Stimulated activated memory B cell treated with anti-CD40 and anti-IgM and Interleukin-4, amounts not matched to agents 10 μg/mL and 1 μg/mL and 100 μg/mL, for 72 hours (primary cell): ENCODE measurements around the gene ASB17.
"Not testable (repeated sequence)": the region's sequence is repeated elsewhere in the genome, so short reads cannot be mapped to it uniquely, and the experiment has no call there.

ENCODE experiments used
- ATAC-seq: fragments of 150-1000 bp; cut with Tn5 transposase; 2 replicates; pipeline ENCODE4 v1.10.0; 2021
- H3K27ac Mint-ChIP-seq: one replicate; pipeline ENCODE4 v1.8.0; 2022; ENCODE audit warnings: mild to moderate bottlenecking, mixed read lengths
- H3K27me3 Mint-ChIP-seq: one replicate; pipeline ENCODE4 v1.8.0; 2022; ENCODE audit warnings: mixed read lengths
- H3K36me3 Mint-ChIP-seq: one replicate; pipeline ENCODE4 v1.8.0; 2022; ENCODE audit warnings: mixed read lengths
- H3K4me1 Mint-ChIP-seq: one replicate; pipeline ENCODE4 v1.8.0; 2022; ENCODE audit warnings: mixed read lengths
- H3K4me3 Mint-ChIP-seq: one replicate; pipeline ENCODE4 v1.8.0; 2022; ENCODE audit warnings: mild to moderate bottlenecking, moderate library complexity, mixed read lengths
- H3K9me3 Mint-ChIP-seq: one replicate; pipeline ENCODE4 v1.8.0; 2022; ENCODE audit warnings: mixed read lengths

ASB17 gene, protein sequence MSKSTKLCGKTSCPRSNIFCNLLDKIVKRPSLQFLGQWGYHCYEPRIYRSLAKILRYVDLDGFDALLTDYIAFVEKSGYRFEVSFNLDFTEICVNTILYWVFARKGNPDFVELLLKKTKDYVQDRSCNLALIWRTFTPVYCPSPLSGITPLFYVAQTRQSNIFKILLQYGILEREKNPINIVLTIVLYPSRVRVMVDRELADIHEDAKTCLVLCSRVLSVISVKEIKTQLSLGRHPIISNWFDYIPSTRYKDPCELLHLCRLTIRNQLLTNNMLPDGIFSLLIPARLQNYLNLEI

DNA sequence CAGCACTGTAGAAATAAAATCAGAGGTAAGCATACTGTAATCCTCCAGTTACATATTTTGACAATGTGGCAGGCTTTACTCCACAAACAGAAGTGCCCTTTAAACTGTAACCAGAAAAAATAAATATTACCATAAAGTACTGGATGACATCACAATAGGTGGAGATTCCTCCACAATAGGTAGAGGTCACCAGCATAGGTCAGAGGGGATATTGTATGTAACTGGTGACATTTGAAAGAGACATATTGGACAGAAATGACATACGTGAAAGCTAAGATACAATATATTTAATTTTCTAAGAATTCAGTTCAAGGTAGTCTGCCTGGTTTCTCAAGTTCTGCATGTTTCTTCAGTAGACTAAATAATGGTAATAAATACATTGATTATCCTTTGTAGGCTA is at the start of gene ASB17:
Gene ASB17 (minus strand): TSS at position 101 of the 400 bp plus-strand sequence. CDS start 113 bp downstream, outside the sequence.
- H3K36me3 Mint-ChIP-seq: no peaks in the 10 kb centered on the region
- no peak for ATAC-seq
- no peaks in the 10 kb centered on the region for H3K4me1 Mint-ChIP-seq
- no peak within 1 kb of the TSS for H3K4me3 Mint-ChIP-seq
- H3K27ac Mint-ChIP-seq: no peak within 1 kb of the TSS
- peaks cover 16% of the 10 kb centered on the region for H3K27me3 Mint-ChIP-seq
- no peaks in the 10 kb centered on the region for H3K9me3 Mint-ChIP-seq

DNA sequence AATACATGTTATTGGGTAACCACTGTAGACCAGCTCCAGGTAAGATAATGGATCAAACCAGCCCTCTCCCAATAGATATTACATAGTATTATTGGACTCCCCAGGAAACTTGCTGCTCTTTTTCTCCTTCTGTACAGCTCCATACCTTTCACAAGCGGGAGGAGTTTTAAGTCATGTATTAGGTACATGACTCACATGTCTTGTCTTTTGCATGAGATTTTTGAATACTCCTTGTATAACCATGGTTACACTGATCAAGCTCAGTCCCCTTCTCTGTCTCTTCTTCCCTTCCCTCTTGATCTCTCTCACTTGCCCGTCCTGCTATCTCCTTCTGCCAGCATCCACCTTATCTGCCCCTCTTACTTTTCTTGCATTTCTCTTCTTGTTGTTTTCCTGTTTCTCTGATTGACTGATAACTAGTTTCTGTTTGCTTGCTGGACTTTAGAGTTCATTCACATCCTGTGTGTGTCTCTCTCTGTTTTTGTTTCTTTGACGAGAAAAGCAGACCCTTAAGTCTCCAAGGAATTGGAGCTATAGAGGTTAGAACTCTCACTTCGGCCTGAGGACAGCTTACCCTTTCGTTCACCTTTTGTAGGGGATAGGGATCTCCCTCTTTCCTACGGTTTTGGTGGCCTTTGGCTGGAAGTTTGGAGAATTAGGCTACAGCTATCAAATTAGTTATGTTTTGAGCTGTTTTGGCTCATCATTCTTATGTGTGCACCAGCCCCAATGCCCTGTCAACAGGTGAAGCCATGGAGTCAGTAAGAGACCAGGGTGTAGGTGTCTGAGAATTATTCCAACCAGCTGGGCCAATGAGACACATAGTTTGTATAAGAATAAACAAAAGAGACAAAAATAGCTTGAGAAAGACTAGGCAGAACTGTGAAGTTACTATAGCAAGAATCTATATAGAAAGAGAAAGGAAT is 49.0 kb upstream of the ASB17 start:
- H3K4me3 Mint-ChIP-seq: no peak overlapping the region
- no peak overlapping the region for H3K27ac Mint-ChIP-seq
- H3K4me1 Mint-ChIP-seq: no peaks in the 10 kb centered on the region
- H3K27me3 Mint-ChIP-seq: peaks cover 17% of the 10 kb centered on the region
- peaks cover 8% of the 10 kb centered on the region for H3K9me3 Mint-ChIP-seq
- peaks cover 8% of the 10 kb centered on the region for H3K36me3 Mint-ChIP-seq
- ATAC-seq: no peak

DNA sequence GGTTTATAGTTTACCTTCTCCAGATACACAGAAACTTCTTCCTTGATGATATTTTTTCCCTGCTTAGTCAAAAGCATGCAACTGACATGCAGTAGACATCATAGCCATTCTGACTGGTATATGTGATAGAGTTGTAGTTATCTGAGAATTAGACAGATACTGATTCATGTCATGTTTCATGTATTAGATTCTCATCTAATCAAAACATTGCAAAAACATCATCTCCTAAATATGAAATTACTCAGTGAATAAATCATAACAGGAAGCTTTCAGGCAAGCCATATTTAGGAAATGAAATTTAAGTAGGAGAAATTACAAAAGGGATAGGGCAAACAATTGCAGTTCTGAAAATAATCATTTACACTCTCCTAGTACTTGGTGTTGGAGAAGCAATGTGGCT is 38.4 kb upstream of the ASB17 start:
- H3K4me3 Mint-ChIP-seq: no peak overlapping the region
- ATAC-seq: no peak
- no peaks in the 10 kb centered on the region for H3K27me3 Mint-ChIP-seq
- H3K9me3 Mint-ChIP-seq: peaks cover 3% of the 10 kb centered on the region
- H3K27ac Mint-ChIP-seq: no peak overlapping the region
- H3K36me3 Mint-ChIP-seq: no peaks in the 10 kb centered on the region
- H3K4me1 Mint-ChIP-seq: no peaks in the 10 kb centered on the region

DNA sequence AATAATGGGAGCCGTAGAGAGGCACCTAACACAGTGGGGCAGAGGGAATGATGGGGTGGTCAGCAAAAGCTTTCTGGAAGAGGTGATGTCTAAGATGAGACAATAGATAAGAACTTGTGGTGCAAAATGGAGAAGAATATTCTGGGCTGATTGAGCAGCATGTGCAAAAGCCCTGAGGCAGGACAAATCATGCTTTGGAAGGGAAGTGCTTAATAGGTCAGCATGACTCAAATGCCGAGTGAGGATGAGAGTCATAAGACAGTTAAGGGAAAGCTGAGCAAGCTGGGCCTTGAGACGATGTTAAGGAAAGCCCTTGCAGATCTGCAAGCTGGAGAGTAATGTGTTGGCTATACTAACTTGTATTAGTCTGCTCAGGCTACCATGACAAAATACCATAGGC is 37.3 kb upstream of the ASB17 start:
- Mint-ChIP-seq H3K27me3 (no peaks in the 10 kb centered on the region), H3K27ac (no peak overlapping the region), H3K4me1 (no peaks in the 10 kb centered on the region), H3K4me3 (no peak overlapping the region), H3K36me3 (no peaks in the 10 kb centered on the region), H3K9me3 (peaks cover 3% of the 10 kb centered on the region)
- ATAC-seq: no peak

DNA sequence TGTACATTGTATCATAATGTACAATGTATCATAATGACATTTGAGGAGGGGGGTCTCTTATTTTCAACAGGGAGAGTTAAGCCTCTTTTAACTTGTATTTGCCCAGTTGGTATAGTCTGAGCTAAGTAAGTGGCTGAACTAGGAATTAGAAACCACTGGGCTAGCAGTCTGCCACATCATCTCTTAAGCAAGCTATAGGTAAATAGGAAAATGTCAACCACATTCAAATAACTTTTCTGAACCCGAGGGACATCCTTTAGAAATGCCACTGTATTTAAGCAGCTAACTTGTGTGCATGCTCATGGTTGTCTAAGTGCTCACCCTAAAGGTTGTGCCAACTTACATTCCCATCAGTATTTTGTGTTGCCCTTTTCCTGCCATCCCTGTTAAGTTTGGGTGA is 35.5 kb upstream of the ASB17 start:
- no peak for ATAC-seq
- Mint-ChIP-seq H3K27ac (no peak overlapping the region), H3K9me3 (peaks cover 3% of the 10 kb centered on the region), H3K4me3 (no peak overlapping the region), H3K4me1 (no peaks in the 10 kb centered on the region), H3K36me3 (no peaks in the 10 kb centered on the region), H3K27me3 (no peaks in the 10 kb centered on the region)

DNA sequence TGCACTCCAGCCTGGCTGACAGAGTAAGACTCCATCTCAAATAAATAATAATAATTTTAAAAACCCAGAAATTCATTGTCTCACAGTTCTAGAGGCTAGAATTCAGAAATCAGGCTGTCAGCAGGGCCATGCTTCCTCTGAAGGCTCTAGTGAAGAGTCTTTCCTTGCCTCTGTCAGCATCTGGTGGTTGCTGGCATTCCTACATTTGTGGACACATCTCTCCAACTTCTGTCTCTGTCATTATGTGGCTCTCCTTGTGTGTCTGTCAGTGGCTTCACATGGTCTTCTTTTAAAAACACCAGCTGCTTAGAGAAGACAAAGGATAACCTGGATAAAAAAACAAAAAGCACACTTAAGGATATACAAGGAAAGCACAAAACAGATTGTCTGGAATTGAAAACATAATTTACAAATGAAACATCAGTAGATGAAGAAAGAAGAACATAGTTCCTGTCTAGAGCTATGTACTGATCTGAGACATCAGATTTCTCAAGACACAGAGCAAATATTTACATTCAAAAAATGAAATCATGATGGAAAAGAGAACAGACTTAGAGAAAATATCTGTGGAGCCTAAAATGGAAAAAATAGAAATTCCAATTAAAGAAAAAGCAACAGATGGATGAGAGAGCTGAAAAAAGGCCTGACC is 32.7 kb upstream of the ASB17 start:
- Mint-ChIP-seq H3K9me3 (peaks cover 3% of the 10 kb centered on the region), H3K36me3 (no peaks in the 10 kb centered on the region), H3K27ac (no peak overlapping the region), H3K4me1 (no peaks in the 10 kb centered on the region), H3K4me3 (no peak overlapping the region), H3K27me3 (peaks cover 7% of the 10 kb centered on the region)
- ATAC-seq: no peak

DNA sequence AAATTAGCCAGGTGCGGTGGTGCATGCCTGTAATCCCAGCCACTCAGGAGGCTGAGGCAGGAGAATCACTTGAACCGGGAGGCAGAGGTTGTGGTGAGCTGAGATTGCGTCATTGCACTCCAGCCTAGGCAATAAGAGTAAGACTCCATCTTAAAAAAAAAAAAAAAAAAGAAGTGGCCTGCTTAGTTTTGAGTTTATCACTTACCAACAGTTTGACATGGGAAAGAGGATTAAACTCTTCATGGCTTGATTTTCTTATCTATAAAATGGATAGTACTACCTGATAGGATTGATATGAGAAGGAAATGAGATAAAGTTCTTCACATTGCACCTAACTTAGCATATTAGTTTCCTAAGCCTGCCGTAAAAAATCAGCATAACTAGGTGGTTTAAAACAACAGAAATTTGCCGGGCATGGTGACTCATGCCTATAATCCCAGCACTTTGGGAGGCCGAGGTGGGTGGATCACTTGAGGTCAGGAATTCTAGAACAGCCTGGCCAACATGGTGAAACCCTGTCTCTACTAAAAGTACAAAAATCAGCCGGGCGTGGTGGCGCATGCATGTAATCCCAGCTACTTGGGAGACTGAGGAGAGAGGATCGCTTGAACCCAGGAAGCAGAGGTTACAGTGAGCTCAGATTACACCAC is 32.0 kb upstream of the ASB17 start:
- H3K27me3 Mint-ChIP-seq, H3K4me3 Mint-ChIP-seq, H3K4me1 Mint-ChIP-seq, H3K36me3 Mint-ChIP-seq, H3K9me3 Mint-ChIP-seq, H3K27ac Mint-ChIP-seq, ATAC-seq: not testable (repeated sequence)

DNA sequence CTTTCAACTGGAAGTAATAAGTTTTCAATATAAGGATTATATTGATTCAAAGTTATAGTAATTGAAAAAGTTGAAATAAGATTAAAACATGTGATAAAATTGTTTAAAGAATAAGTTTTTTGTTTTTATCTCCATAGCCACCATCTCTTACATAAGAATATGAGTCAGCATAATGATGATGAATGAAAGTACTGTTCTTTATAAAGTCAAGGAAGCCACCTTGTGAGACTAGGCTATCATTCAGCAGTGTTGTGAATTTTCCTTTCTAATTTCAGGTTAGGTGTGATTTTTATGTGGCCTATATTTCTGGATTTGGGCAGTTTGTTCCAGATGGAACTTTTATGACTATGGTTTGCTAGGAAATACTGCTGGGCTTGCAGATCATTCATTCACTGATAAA is 22.4 kb upstream of the ASB17 start:
- Mint-ChIP-seq H3K4me1 (no peaks in the 10 kb centered on the region), H3K36me3 (no peaks in the 10 kb centered on the region), H3K27me3 (no peaks in the 10 kb centered on the region), H3K4me3 (no peak overlapping the region), H3K9me3 (no peaks in the 10 kb centered on the region), H3K27ac (no peak overlapping the region)
- ATAC-seq: no peak

DNA sequence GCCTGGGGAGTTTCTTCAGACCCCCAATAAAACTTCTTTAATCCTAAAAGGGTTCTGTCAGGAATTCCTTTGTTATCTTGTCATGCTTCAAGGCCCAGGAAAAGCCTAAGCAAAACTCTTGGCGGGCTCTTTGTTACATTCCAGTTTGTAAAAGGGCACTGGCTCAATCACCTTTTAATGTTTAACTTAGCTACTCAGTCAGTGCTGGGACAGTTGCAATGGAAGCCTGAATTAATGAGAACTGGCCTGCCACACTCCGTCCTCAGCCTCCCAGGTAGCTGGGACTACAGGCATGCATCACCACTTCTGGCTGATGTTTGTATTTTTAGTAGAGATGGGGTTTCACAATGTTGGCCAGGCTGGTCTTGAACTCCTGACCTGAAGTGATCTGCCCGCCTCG is 21.3 kb upstream of the ASB17 start:
- H3K4me1 Mint-ChIP-seq: no peaks in the 10 kb centered on the region
- H3K4me3 Mint-ChIP-seq: no peak overlapping the region
- H3K27ac Mint-ChIP-seq: no peak overlapping the region
- H3K9me3 Mint-ChIP-seq: no peaks in the 10 kb centered on the region
- no peaks in the 10 kb centered on the region for H3K36me3 Mint-ChIP-seq
- no peaks in the 10 kb centered on the region for H3K27me3 Mint-ChIP-seq
- ATAC-seq: no peak

DNA sequence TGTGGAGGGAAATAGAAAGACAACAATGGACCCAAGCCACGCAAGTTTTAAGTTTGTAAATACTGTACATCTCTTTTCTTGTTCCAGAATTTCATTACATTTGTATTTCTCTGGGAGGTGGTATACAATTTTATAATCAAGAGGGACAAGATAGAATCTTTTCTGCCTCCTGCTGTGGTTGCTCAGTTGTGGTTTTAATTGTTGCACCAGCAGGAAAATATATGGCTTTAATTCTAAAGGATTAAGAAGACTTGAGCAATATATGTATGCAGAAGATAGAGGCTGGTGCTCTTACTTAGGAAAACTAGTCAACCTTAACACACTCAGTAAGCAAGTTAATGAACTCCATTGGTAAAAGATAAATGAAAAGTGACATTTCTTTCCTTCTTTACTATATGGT is 19.8 kb upstream of the ASB17 start:
- H3K9me3 Mint-ChIP-seq: no peaks in the 10 kb centered on the region
- H3K4me1 Mint-ChIP-seq: no peaks in the 10 kb centered on the region
- no peak for ATAC-seq
- H3K4me3 Mint-ChIP-seq: no peak overlapping the region
- H3K27me3 Mint-ChIP-seq: peaks cover 2% of the 10 kb centered on the region
- no peak overlapping the region for H3K27ac Mint-ChIP-seq
- H3K36me3 Mint-ChIP-seq: no peaks in the 10 kb centered on the region

DNA sequence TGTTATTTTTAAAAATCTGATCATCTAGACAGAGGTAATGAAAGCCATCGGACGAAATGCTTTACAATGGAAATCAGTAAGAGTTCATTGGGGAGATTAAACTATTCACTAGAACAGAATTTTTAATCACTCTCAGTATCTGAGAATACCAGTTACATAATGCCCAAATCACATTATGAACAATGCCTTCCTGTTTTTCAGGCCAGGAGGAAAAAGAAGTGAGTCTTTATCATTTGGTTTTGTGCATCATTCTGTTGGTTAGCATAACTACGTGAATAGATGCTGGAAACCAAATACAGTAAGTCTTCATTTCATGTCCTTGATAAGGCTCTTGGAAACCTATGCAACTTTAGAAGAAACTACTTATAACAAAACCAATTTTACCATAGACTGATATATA is 18.0 kb upstream of the ASB17 start:
- H3K4me1 Mint-ChIP-seq: no peaks in the 10 kb centered on the region
- ATAC-seq: no peak
- no peaks in the 10 kb centered on the region for H3K36me3 Mint-ChIP-seq
- peaks cover 11% of the 10 kb centered on the region for H3K9me3 Mint-ChIP-seq
- H3K27me3 Mint-ChIP-seq: peaks cover 9% of the 10 kb centered on the region
- H3K4me3 Mint-ChIP-seq: no peak overlapping the region
- H3K27ac Mint-ChIP-seq: no peak overlapping the region

DNA sequence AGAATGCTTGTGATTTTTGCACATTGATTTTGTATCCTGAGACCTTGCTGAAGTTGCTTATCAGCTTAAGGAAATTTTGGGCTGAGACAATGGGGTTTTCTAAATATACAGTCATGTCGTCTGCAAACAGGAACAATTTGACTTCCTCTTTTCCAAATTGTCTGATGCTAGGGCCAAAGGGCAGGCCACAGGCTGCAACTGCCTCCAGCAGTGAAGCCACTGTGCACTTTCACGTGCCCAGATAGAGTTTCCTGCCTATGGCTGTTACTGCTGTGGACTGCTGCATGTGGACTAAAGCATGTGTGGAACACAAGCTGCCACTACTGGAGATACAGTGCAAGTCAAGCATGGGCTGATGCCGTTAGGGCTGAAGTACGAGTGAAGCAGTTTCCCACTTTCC is 10.8 kb upstream of the ASB17 start:
- H3K27me3 Mint-ChIP-seq, H3K4me3 Mint-ChIP-seq, H3K4me1 Mint-ChIP-seq, ATAC-seq, H3K36me3 Mint-ChIP-seq, H3K27ac Mint-ChIP-seq: not testable (repeated sequence)
- H3K9me3 Mint-ChIP-seq: peaks cover 20% of the 10 kb centered on the region

DNA sequence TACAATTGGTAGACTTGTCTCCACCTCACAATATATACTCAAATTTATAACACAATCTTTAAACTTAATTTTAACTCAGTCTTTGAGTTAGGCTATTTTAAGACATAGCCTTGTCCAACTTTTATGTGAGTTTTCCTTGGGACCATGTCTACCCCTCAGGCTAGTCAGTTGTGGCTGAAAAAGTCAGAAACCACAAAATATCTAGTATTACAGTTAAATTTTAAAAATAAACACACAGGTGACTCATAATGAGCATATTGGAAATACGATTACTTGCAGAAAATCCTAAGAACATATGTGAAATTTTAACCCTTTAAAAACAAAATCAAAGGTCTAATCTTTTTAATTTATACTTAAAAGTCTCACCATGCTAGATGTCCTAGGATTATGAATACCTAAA is 4.8 kb upstream of the ASB17 start:
- H3K4me3 Mint-ChIP-seq: no peak overlapping the region
- H3K27ac Mint-ChIP-seq: no peak overlapping the region
- H3K4me1 Mint-ChIP-seq: no peaks in the 10 kb centered on the region
- H3K36me3 Mint-ChIP-seq: no peaks in the 10 kb centered on the region
- no peaks in the 10 kb centered on the region for H3K27me3 Mint-ChIP-seq
- no peak for ATAC-seq
- H3K9me3 Mint-ChIP-seq: peaks cover 4% of the 10 kb centered on the region

DNA sequence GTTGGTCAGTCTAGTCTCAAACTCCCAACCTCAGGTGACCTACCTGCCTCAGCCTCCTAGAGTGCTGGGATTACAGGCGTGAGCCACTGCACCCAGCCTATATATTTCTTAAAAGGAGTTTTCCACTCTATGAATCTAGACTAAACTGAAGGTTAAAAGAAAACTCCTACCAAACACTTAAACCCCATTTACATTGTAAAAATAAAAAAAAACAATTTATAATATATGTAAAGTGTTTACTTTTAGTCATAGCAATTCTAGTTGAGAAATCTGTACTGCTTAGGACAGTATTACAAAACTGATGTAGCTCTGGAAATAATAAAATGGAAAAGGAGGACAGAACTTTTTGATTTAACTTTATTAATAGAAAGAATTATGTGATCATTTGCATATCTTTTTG is 9.5 kb downstream of the ASB17 start:
- no peaks in the 10 kb centered on the region for H3K9me3 Mint-ChIP-seq
- H3K4me1 Mint-ChIP-seq: no peaks in the 10 kb centered on the region
- no peak overlapping the region for H3K27ac Mint-ChIP-seq
- no peak overlapping the region for H3K4me3 Mint-ChIP-seq
- no peak for ATAC-seq
- H3K36me3 Mint-ChIP-seq: no peaks in the 10 kb centered on the region
- peaks cover 6% of the 10 kb centered on the region for H3K27me3 Mint-ChIP-seq

DNA sequence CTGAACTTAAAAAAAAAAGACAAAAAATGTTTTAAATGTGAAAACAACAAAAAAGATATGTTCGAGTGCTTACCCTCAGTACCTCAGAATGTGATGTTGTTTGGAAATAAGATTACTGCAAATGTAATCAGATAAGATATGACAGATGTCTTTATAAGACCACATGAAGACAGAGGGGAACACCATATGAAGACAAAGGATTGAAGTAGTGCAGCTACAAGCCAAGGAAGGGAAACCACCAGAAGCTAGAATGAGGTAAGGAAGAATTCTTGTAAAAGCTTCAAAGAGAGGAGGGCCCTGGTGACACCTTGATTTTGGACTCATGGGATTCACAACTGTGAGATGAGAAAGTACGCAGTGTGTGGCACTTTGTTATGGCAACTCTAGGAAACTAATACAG is 15.4 kb downstream of the ASB17 start:
- Mint-ChIP-seq H3K27me3 (no peaks in the 10 kb centered on the region), H3K9me3 (no peaks in the 10 kb centered on the region), H3K36me3 (no peaks in the 10 kb centered on the region), H3K27ac (no peak overlapping the region), H3K4me3 (no peak overlapping the region), H3K4me1 (no peaks in the 10 kb centered on the region)
- ATAC-seq: no peak
